ENCODE measurements around the gene CTSK.

The CTSK gene

GRCh38 chr1:150753416-150753815 is 54.6 kb downstream of the CTSK start:
- no peak for DNase-seq

- DNase-seq, result no peak
These were observed 56.6 kb downstream of the CTSK start for GRCh38 chr1:150751443-150751842.

- DNase-seq, result no peak
These were observed 58.2 kb downstream of the CTSK start for GRCh38 chr1:150749720-150750311.

- peak; percentile 81 for DNase-seq
These were observed 59.0 kb downstream of the CTSK start for GRCh38 chr1:150748878-150749719.
